IMR-90 (cell line): ENCODE results near the gene PKIG. TPM values are rescaled to one million over a fixed set of nuclear protein-coding genes. Genes with fewer than 3 reads are reported as not detected.

ENCODE experiments used
- ATAC-seq: fragments of 200-7000 bp; cut with Tn5 transposase; 2 replicates; pipeline ENCODE4 v1.9.1; 2020; ENCODE audit warnings: low read depth, mild to moderate bottlenecking, moderate library complexity
- BruUV-seq: library from RNA; stranded (reverse); fragments of 400-500 nt; replicated peaks from 2 replicates; lab custom pipeline; 2021; lab: Mats Ljungman, UMichigan
- CTCF ChIA-PET: fragments of 300-600 bp; formaldehyde crosslinking; extraction: SDS; loops from one replicate; lab custom pipeline; 2021; ENCODE audit warnings: antibody characterized with exemption; lab: Yijun Ruan, JAX
- POLR2A ChIA-PET: fragments of 300-600 bp; sonication (Branson Sonifier 250); formaldehyde crosslinking; loops from one replicate; lab custom pipeline; 2022; ENCODE audit warnings: antibody characterized with exemption; ENCODE audit not compliant: unreplicated experiment; lab: Charles Lee
- DNase-seq: peaks from one replicate; pipeline ENCODE4 v3.0.0; 2013
- H2AFZ ChIP-seq: replicated peaks from 2 replicates; pipeline ENCODE3; 2013; ENCODE audit warnings: low read length, mild to moderate bottlenecking; ENCODE audit not compliant: poor library complexity
- H2AK5ac ChIP-seq: 2 replicates; pipeline ENCODE4 v1.6.1; 2013; ENCODE audit warnings: low read depth, low read length, inconsistent platforms
- H2AK9ac ChIP-seq: replicated peaks from 2 replicates; pipeline ENCODE3; 2013; ENCODE audit warnings: mild to moderate bottlenecking, low read depth, low read length, moderate library complexity; ENCODE audit not compliant: poor library complexity
- H2BK120ac ChIP-seq: 2 replicates; pipeline ENCODE4 v1.6.1; 2013; ENCODE audit warnings: low read depth, low read length, inconsistent platforms
- H2BK15ac ChIP-seq: 3 replicates; pipeline ENCODE4 v1.6.1; 2013; ENCODE audit warnings: low read depth, low read length, inconsistent platforms
- H2BK20ac ChIP-seq: 2 replicates; pipeline ENCODE4 v1.6.1; 2013; ENCODE audit warnings: low read depth, mild to moderate bottlenecking, inconsistent platforms, low read length, moderate library complexity
- H2BK5ac ChIP-seq: 2 replicates; pipeline ENCODE4 v1.6.1; 2013; ENCODE audit warnings: mild to moderate bottlenecking, low read depth, low read length, inconsistent platforms; ENCODE audit not compliant: poor library complexity, severe bottlenecking
- H3K14ac ChIP-seq: replicated peaks from 2 replicates; pipeline ENCODE4 v1.6.1; 2013; ENCODE audit warnings: low read depth, low read length, inconsistent platforms
- H3K18ac ChIP-seq: 2 replicates; pipeline ENCODE4 v1.6.1; 2013; ENCODE audit warnings: low read depth, low read length, control low read depth
- H3K23ac ChIP-seq: 2 replicates; pipeline ENCODE4 v1.6.1; 2013; ENCODE audit warnings: low read depth, low read length, inconsistent platforms
- H3K27ac ChIP-seq: 2 replicates; pipeline ENCODE4 v1.5.1; 2013; ENCODE audit warnings: mild to moderate bottlenecking, control low read depth, low read length; ENCODE audit not compliant: insufficient read depth
- H3K27me3 ChIP-seq: 2 replicates; pipeline ENCODE4 v1.6.1; 2013; ENCODE audit warnings: low read length; ENCODE audit not compliant: control insufficient read depth, insufficient read depth
- H3K36me3 ChIP-seq: 2 replicates; pipeline ENCODE4 v1.6.1; 2013; ENCODE audit warnings: low read length, mixed read lengths; ENCODE audit not compliant: control insufficient read depth, insufficient read depth
- H3K4ac ChIP-seq: 2 replicates; pipeline ENCODE4 v1.6.1; 2013; ENCODE audit warnings: low read depth, low read length, inconsistent platforms
- H3K4me1 ChIP-seq: 2 replicates; pipeline ENCODE4 v1.6.1; 2013; ENCODE audit warnings: low read length, mixed read lengths; ENCODE audit not compliant: control insufficient read depth, insufficient read depth
- H3K4me2 ChIP-seq: 2 replicates; pipeline ENCODE4 v1.6.1; 2013; ENCODE audit warnings: low read depth, mild to moderate bottlenecking, control low read depth, low read length, moderate library complexity
- H3K4me3 ChIP-seq: 2 replicates; pipeline ENCODE4 v1.5.1; 2013; ENCODE audit warnings: low read depth, mild to moderate bottlenecking, control low read depth, low read length, moderate library complexity; ENCODE audit not compliant: insufficient read depth
- H3K56ac ChIP-seq: 2 replicates; pipeline ENCODE4 v1.6.1; 2013; ENCODE audit warnings: low read length, inconsistent platforms; ENCODE audit not compliant: insufficient read depth; ENCODE audit errors: extremely low read depth
- H3K79me1 ChIP-seq, 2 experiments: 2 replicates each; pipeline ENCODE4 v1.6.1; 2013; ENCODE audit warnings: low read length in 2 of 2, inconsistent platforms in 1 of 2, low read depth in 1 of 2
- H3K9ac ChIP-seq: 2 replicates; pipeline ENCODE4 v1.6.1; 2013; ENCODE audit warnings: low read depth, low read length, control low read depth
- H3K9me1 ChIP-seq: 2 replicates; pipeline ENCODE4 v1.6.1; 2013; ENCODE audit warnings: low read length, inconsistent platforms; ENCODE audit not compliant: insufficient read depth
- H3K9me3 ChIP-seq: 2 replicates; pipeline ENCODE4 v1.6.1; 2013; ENCODE audit warnings: low read length; ENCODE audit not compliant: control insufficient read depth, insufficient read depth
- H4K20me1 ChIP-seq: 2 replicates; pipeline ENCODE4 v1.6.1; 2013; ENCODE audit warnings: low read length, inconsistent platforms; ENCODE audit not compliant: insufficient read depth
- H4K5ac ChIP-seq: 2 replicates; pipeline ENCODE4 v1.6.1; 2013; ENCODE audit warnings: mild to moderate bottlenecking, low read depth, low read length, control low read depth
- H4K8ac ChIP-seq, 2 experiments: 2 replicates each; pipeline ENCODE4 v1.6.1; 2013; ENCODE audit warnings: low read depth in 2 of 2, low read length in 2 of 2, control low read depth in 1 of 2, inconsistent platforms in 1 of 2
- H4K91ac ChIP-seq: 2 replicates; pipeline ENCODE4 v1.6.1; 2013; ENCODE audit warnings: low read depth, low read length, inconsistent platforms; ENCODE audit not compliant: insufficient read depth
- BHLHE40 ChIP-seq: fragments of 150-350 bp; IDR thresholded peaks from 2 replicates; pipeline ENCODE4 v1.6.1; 2016; ENCODE audit warnings: mild to moderate bottlenecking, low read depth, low read length
- CEBPB ChIP-seq: IDR thresholded peaks from 2 replicates; pipeline ENCODE4 v1.6.1; 2012; ENCODE audit warnings: low read depth, low read length, improper control_type of control experiment
- CHD1 ChIP-seq: IDR thresholded peaks from 2 replicates; pipeline ENCODE4 v1.6.1; 2012; ENCODE audit warnings: low read depth, low read length, improper control_type of control experiment
- FOS ChIP-seq: fragments of 150-350 bp; IDR thresholded peaks from 2 replicates; pipeline ENCODE4 v1.6.1; 2016; ENCODE audit warnings: low read depth, low read length
- MAFK ChIP-seq: IDR thresholded peaks from 2 replicates; pipeline ENCODE4 v1.6.1; 2012; ENCODE audit warnings: low read depth, low read length, improper control_type of control experiment
- MAZ ChIP-seq: IDR thresholded peaks from 2 replicates; pipeline ENCODE4 v1.6.1; 2012; ENCODE audit warnings: low read depth, mild to moderate bottlenecking, low read length, improper control_type of control experiment, moderate library complexity, borderline replicate concordance
- MXI1 ChIP-seq: IDR thresholded peaks from 2 replicates; pipeline ENCODE4 v1.6.1; 2012; ENCODE audit warnings: low read depth, mild to moderate bottlenecking, low read length, moderate library complexity, borderline replicate concordance
- POLR2A ChIP-seq: IDR thresholded peaks from 2 replicates; pipeline ENCODE4 v1.6.1; 2012; ENCODE audit warnings: mild to moderate bottlenecking, low read depth, low read length
- RAD21 ChIP-seq: IDR thresholded peaks from 2 replicates; pipeline ENCODE4 v1.6.1; 2012; ENCODE audit warnings: low read length, improper control_type of control experiment
- RCOR1 ChIP-seq: IDR thresholded peaks from 2 replicates; pipeline ENCODE4 v1.6.1; 2012; ENCODE audit warnings: mild to moderate bottlenecking, low read length, improper control_type of control experiment; ENCODE audit not compliant: insufficient replicate concordance
- RFX5 ChIP-seq: IDR thresholded peaks from 2 replicates; pipeline ENCODE4 v1.8.0; 2012; ENCODE audit warnings: low read depth, mild to moderate bottlenecking, low read length, moderate library complexity
- SMC3 ChIP-seq: fragments of 150-350 bp; IDR thresholded peaks from 2 replicates; pipeline ENCODE4 v1.6.1; 2016; ENCODE audit warnings: low read depth, mild to moderate bottlenecking, antibody characterized with exemption, low read length, moderate library complexity
- WGBS, 2 experiments: methylation state at CpG; one replicate each; pipeline versions ENCODE4 v1.1.5 to v1.1.7; 2013; ENCODE audit warnings: missing lambda C conversion rate in 2 of 2; ENCODE audit not compliant: insufficient read length in 1 of 2; ENCODE audit errors: extremely low coverage in 2 of 2; 5-methylcytosine and 5-hydroxymethylcytosine counted together
- dilution Hi-C: fragments of 300-500 bp; cut with HindIII; formaldehyde crosslinking; loops from one replicate; pipeline ENCODE4 v1.14.3; 2018; ENCODE audit warnings: low sequenced_read_pairs; ENCODE audit not compliant: unreplicated experiment
- in situ Hi-C: fragments of 300-500 bp; cut with MboI; formaldehyde crosslinking; loops from 3 replicates; pipeline ENCODE4 v1.14.3; 2019; ENCODE audit warnings: low sequenced_read_pairs, inconsistent platforms, mixed read lengths
- intact Hi-C: fragments of 100-400 bp; cut with micrococcal nuclease; formaldehyde crosslinking; loops from 2 replicates; pipeline ENCODE4 v1.10.0; 2022
- polyA plus RNA-seq, 3 experiments: library from polyadenylated mRNA; depleted of rRNA; stranded (reverse); fragments of >200 nt; gene quantifications; 2 replicates each; pipeline ENCODE4 v1.2.3, GENCODE V29; 2012; ENCODE audit warnings: low replicate concordance in 1 of 3
- total RNA-seq: library from RNA; depleted of rRNA; stranded (reverse); fragments of >200 nt; gene quantifications from 2 replicates; pipeline ENCODE4 v1.2.3, GENCODE V29; 2012
- TF ChIP-seq, protein P1 (sequence below): fragments of 150-350 bp; IDR thresholded peaks from 2 replicates; pipeline ENCODE4 v1.6.1; 2017; ENCODE audit warnings: mild to moderate bottlenecking, antibody characterized with exemption, low read length, low read depth

Gene PKIG
- total and polyA plus RNA-seq, 2 of the 4 experiments (the other 2 are of a cell fraction): 78.3 to 89.6 TPM

GRCh38 chr20:44619294-44619693, 36.9 kb downstream of the PKIG start:
- intact Hi-C loops: no loop called here
- POLR2A ChIA-PET: no interaction called here

More at GRCh38 chr20:44619294-44619693, 36.9 kb downstream of the PKIG start:
- no peaks in the 10 kb centered on the region for H3K4me1 ChIP-seq
- in situ Hi-C loops: loop anchor here (10.0 kb wide), 1 partner anchor 144 kb away; the partner anchor contains the start of gene TTPAL
- 100% methylated on average over 5 of the region's 7 CpGs; no CpG with 5 or more reads in 1 of the 2 experiments for WGBS, 2 experiments
- H4K91ac ChIP-seq: no peak overlapping the region
- peaks cover 0 to 3% of the 10 kb centered on the region in 2 experiments; a peak in 1 of 4 replicates for H3K79me1 ChIP-seq
- peaks cover 44% of the 10 kb centered on the region for H3K36me3 ChIP-seq
- no peak for DNase-seq
- no peak overlapping the region for H2BK120ac ChIP-seq
- no peak overlapping the region for H2AK5ac ChIP-seq
- no peak overlapping the region for H3K4ac ChIP-seq
- BruUV-seq: no TSS peak
- dilution Hi-C loops: no loop called here
- H2AK9ac ChIP-seq: no peak overlapping the region
- H3K56ac ChIP-seq: no peak overlapping the region
- no peak overlapping the region for H3K18ac ChIP-seq
- H3K23ac ChIP-seq: no peak overlapping the region
- H3K9me3 ChIP-seq: peaks cover 7% of the 10 kb centered on the region
- H3K4me2 ChIP-seq: no peak overlapping the region
- no peak overlapping the region for H2AFZ ChIP-seq
- peaks cover 3% of the 10 kb centered on the region; the same call in 1 of the 2 replicates for H4K20me1 ChIP-seq
- no peak overlapping the region for H3K27ac ChIP-seq
- CTCF ChIA-PET: no interaction called here
- no peak overlapping the region for H2BK15ac ChIP-seq
- no peak overlapping the region for H4K5ac ChIP-seq
- no peak overlapping the region for H3K4me3 ChIP-seq
- TF ChIP-seq RAD21 (no peak), RCOR1 (no peak), RFX5 (no peak), CEBPB (no peak), MAZ (no peak), FOS (no peak), POLR2A (no peak), MAFK (no peak), CHD1 (no peak), SMC3 (no peak), BHLHE40 (no peak), MXI1 (no peak)
- TF ChIP-seq, protein P1, sequence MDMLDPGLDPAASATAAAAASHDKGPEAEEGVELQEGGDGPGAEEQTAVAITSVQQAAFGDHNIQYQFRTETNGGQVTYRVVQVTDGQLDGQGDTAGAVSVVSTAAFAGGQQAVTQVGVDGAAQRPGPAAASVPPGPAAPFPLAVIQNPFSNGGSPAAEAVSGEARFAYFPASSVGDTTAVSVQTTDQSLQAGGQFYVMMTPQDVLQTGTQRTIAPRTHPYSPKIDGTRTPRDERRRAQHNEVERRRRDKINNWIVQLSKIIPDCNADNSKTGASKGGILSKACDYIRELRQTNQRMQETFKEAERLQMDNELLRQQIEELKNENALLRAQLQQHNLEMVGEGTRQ: no peak
- no peak overlapping the region for H4K8ac ChIP-seq
- H3K9ac ChIP-seq: no peak overlapping the region
- no peaks in the 10 kb centered on the region for H3K9me1 ChIP-seq
- no peaks in the 10 kb centered on the region for H3K27me3 ChIP-seq
- H2BK5ac ChIP-seq: no peak overlapping the region
- H3K14ac ChIP-seq: no peak overlapping the region
- no peak for ATAC-seq
- no peak overlapping the region for H2BK20ac ChIP-seq
